Right cardiac atrium (tissue), 5 donors: ENCODE measurements around the gene EFEMP1. TPM values are rescaled to one million over a fixed set of nuclear protein-coding genes. Genes with fewer than 3 reads are reported as not detected.
A peak's percentile ranks its signal among the peaks of the same experiment; 100 is the strongest.

Source experiments
- ATAC-seq, 2 donors: fragments of 200-7000 bp; cut with Tn5 transposase; one replicate each; pipeline versions ENCODE4 v1.8.0 to v1.9.1; 2020; ENCODE audit warnings: moderate library complexity in 2 of 2, mild to moderate bottlenecking in 1 of 2
- DNase-seq, 3 donors: peaks; one replicate each; pipeline ENCODE4 v3.0.0-alpha.2; 2020
- H3K27ac ChIP-seq: one replicate; pipeline ENCODE4 v1.5.1; 2013; ENCODE audit warnings: mild to moderate bottlenecking, low read length, control low read depth, moderate library complexity
- H3K27me3 ChIP-seq: one replicate; pipeline ENCODE4 v1.6.1; 2013; ENCODE audit not compliant: control insufficient read depth, insufficient read depth
- H3K4me1 ChIP-seq: one replicate; pipeline ENCODE4 v1.6.1; 2013; ENCODE audit warnings: low read length; ENCODE audit not compliant: control insufficient read depth, insufficient read depth
- H3K4me3 ChIP-seq: one replicate; pipeline ENCODE4 v1.5.1; 2013; ENCODE audit warnings: low read length, control low read depth
- H3K9me3 ChIP-seq: one replicate; pipeline ENCODE4 v1.6.1; 2013; ENCODE audit warnings: low read length; ENCODE audit not compliant: control insufficient read depth
- WGBS: extraction: QIAGEN DNeasy Blood & Tissue Kit; methylation state at CpG from one replicate; pipeline ENCODE4 v1.1.7; 2013; 5-methylcytosine and 5-hydroxymethylcytosine counted together
- intact Hi-C, 4 donors: fragments of 100-400 bp; cut with DNase I; formaldehyde crosslinking; loops; one replicate each; pipeline versions ENCODE4 v1.11.0 to v1.14.0; 2022 to 2023
- polyA plus RNA-seq: library from polyadenylated mRNA; stranded (reverse); fragments of 200-250 nt; gene quantifications from one replicate; pipeline ENCODE4 v1.2.3, GENCODE V29; 2013
- total RNA-seq, 4 donors: library from RNA; stranded (reverse); fragmentation: NEBNext Ultra II Directional; extraction: Animal tissue kit (Norgen Biotek cat#: 25700); gene quantifications; one replicate each; pipeline ENCODE4 v1.2.1, GENCODE V29; 2021
- donor health status: healthy with polysubstance abuse.
- donor health status: DM: no; HTN: yes; CAD: no.
- donor health status: DM: no; HTN: no; CAD: no.
- donor health status: DM: no; HTN: yes; CAD: no; lungs with severe emphysema.
- donor health status: DM: yes; HTN: yes; CAD: no.

The EFEMP1 gene
- total and polyA plus RNA-seq, 5 donors = 96.0 to 305 (median 133) TPM

DNA sequence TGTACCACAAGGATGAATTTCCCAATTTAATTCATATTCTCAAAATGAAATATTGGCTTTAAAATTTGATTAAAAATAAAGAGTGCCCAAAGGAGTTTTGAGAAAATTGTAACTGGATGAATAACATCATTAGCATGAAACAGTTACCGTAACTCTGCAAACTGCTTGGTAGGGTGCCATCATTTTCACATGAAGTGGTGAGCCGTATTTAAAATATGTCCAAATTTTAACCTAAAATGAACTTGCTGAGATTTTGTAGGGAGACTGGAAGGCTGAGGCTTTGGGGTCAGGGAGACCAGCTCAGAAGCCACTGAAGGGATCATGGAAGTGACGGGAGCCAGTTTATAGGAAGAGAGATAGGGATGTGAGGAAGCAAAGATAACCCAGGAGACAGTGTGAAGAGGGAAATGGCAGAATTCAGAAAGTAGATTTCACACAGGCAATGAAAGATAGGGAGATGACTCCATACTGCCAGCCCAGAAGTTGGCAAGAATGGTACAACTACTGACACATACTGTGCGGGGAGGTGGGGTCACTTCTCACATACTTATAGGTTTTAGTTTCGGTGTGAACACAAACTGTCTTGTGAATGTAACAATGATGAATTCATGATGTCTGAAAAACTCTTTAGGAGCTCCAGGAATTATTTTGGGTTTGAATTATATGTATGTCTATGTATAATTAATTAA, 53.8 kb downstream of the EFEMP1 start:
- Histone ChIP-seq H3K4me3 (no peak overlapping the region), H3K9me3 (no peaks in the 10 kb centered on the region), H3K4me1 (peaks cover 6% of the 10 kb centered on the region), H3K27me3 (no peaks in the 10 kb centered on the region), H3K27ac (peak overlapping the region; percentile 30)
- WGBS = 57% methylated on average over 5 of the region's 5 CpGs
- peak; percentile 49 to 68 for ATAC-seq
- DNase-seq = peak in 1 of 3 donors; percentile 23
- intact Hi-C loops = no loop called here

DNA sequence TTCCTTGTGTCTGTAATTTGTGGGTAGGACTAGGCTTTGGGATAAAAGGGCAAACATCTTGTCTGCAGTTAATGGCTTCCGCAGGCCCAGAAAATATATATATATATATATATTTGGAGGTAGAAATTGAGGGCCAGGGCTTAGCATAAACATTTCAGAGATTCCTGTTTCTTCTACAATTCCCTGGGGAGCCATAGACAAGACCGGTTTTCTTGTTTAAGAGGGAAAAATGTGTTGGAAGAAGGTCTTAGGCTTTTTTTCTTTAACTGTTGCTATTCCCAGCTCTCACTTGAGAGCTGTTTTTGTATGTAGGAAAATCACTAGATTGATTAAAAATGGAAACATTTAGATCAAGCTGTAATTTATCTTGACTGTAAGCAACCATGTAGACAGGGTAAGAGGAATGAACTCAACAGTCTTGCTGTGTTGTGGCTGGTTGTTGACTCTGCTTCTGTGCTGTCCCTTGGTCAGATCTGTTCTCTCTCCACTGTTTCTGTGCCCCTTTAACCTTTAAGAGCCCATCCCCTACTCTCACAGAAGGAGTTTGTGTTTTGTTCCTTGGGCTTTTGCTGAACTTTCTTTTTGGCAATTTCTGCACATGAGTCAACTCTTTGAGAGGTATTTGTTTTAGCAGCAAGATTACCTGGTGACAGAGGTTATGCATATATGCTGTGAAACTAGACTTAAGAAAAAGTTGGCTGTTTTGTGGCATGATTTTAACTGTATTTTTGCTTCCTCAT, 58.3 kb downstream of the EFEMP1 start:
- ATAC-seq (no peak), DNase-seq (no peak)
- no peaks in the 10 kb centered on the region for H3K9me3 ChIP-seq
- intact Hi-C loops = no loop called here
- no peaks in the 10 kb centered on the region for H3K27me3 ChIP-seq
- H3K4me3 ChIP-seq = no peak overlapping the region
- peaks cover 11% of the 10 kb centered on the region for H3K4me1 ChIP-seq
- WGBS = 63% methylated on average over 2 of the region's 2 CpGs
- no peak overlapping the region for H3K27ac ChIP-seq

DNA sequence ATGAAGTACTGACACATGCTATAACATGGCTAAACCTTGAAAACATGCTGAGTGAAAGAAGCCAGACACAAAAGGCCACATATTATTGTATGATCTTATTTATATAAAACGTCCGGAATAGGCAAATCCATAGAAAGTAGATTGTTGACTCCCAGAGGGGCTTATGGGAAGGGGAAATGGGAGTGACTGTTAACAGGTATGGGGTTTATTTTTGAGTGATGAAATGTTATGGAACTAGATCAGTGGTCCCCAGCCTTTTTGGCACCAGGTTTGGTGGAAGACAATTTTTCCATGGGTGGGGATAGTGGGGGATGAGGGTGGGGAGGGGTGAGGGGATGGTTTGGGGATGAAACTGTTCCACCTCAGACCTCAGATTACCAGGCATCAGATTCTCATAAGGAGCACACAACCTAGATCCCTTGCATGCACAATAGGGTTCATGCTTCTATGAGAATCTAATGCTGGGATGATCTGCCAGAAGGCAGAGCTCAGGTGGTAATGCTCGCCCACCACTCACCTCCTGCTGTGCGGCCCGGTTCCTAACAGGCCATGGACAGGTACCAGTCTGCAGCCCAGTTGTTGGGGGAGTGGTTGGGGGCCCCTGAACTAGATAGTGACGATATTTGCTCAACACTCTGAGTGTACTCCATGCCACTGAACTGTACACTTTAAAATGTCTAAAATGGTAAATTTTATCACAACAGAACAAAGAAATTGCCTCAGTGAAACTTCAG, 59.1 kb downstream of the EFEMP1 start:
- H3K4me3 ChIP-seq = no peak overlapping the region
- H3K4me1 ChIP-seq = peaks cover 8% of the 10 kb centered on the region
- intact Hi-C loops = no loop called here
- H3K27me3 ChIP-seq = no peaks in the 10 kb centered on the region
- ATAC-seq (no peak), DNase-seq (peak in 1 of 3 donors; percentile 33)
- no peaks in the 10 kb centered on the region for H3K9me3 ChIP-seq
- no peak overlapping the region for H3K27ac ChIP-seq
- 79% methylated on average over 6 of the region's 6 CpGs for WGBS

DNA sequence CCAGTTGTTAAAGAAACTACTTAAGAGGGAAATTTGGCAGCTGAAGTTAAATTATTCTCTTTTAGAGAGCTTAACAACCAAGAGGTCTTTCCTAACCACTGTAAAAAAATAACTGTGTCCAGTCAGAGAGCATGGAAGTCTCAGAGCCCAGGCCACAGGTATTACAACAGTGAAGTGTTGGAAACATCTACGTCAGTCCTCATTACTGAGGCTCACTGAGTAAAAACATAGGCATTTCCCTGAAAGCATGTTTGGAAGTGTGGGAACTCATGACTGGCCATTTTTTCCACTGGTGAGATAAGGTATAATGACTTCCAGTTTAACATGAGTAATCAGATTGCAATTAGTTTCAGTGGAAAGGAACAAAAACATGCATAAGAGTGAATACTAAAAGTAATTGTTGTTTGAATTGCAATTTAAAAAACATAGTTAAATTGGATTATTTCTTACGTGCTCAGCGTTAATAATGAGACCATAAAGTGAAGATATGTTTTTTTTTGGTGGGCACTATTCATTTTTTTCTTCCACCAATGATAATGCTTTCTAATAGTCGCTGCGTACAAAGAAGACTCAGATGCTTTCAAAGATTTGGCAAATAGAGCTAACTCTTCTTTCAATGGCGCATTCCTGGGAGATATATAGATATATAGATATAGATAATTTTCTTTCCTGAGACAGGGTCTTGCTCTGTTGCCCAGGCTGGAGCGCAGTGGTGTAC, 60.8 kb downstream of the EFEMP1 start:
- peak in 2 of 3 donors; percentile 33 to 47 for DNase-seq
- intact Hi-C loops = no loop called here
- Histone ChIP-seq H3K9me3 (no peaks in the 10 kb centered on the region), H3K27ac (no peak overlapping the region), H3K4me1 (peaks cover 8% of the 10 kb centered on the region), H3K27me3 (no peaks in the 10 kb centered on the region), H3K4me3 (no peak overlapping the region)
- WGBS = 78% methylated on average over 7 of the region's 7 CpGs
- ATAC-seq = peak; percentile 89 to 98

DNA sequence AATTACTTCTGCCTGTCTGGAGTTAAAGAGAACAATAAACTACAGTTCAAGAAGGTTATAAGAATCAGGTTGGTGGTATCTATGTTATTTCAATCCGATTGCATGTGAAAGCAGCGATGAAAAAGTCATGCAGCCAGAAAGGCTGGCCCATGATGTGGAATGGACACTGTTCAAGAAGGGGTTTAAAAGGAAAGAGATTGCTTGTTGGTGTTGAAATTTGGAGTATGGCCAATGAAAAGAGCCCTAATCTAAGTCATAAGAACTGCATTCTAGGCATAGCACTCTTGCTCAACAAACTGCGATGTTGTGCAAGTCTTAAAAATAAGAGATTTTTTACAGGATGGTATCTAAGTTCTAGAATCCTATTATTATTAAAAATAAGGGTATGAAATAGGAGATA, 61.3 kb downstream of the EFEMP1 start:
- 18% methylated on average over 3 of the region's 3 CpGs for WGBS
- peaks cover 8% of the 10 kb centered on the region for H3K4me1 ChIP-seq
- no peaks in the 10 kb centered on the region for H3K9me3 ChIP-seq
- peak; percentile 36 to 61 (median 39) for DNase-seq
- H3K4me3 ChIP-seq = no peak overlapping the region
- ATAC-seq = peak; percentile 93 to 95
- peak overlapping the region; percentile 26 for H3K27ac ChIP-seq
- no peaks in the 10 kb centered on the region for H3K27me3 ChIP-seq
- intact Hi-C loops = no loop called here

DNA sequence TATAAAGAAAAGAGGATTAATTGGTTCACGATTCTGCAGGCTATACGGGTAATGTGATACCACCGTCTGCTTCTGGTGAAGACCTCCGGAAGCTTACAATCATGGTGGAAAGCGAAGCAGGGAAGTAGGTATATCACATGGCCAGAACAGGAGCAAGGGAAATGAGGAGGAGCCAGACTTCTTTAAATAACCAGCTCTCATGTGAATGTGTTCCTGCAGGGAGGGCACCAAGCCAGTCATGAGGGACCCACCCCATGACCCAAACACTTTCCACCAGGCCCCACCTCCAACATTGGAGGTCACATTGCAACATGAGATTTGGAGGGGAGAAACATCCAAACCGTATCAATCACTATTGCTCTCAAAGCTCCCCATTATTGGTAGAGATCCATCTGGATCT, 61.8 kb downstream of the EFEMP1 start:
- H3K9me3 ChIP-seq = no peaks in the 10 kb centered on the region
- no peaks in the 10 kb centered on the region for H3K27me3 ChIP-seq
- DNase-seq (peak; percentile 33 to 75 (median 56)), ATAC-seq (peak; percentile 51 to 53)
- intact Hi-C loops = no loop called here
- peak overlapping the region; percentile 61 for H3K27ac ChIP-seq
- 87% methylated on average over 6 of the region's 6 CpGs for WGBS
- H3K4me3 ChIP-seq = no peak overlapping the region
- H3K4me1 ChIP-seq = peaks cover 8% of the 10 kb centered on the region

DNA sequence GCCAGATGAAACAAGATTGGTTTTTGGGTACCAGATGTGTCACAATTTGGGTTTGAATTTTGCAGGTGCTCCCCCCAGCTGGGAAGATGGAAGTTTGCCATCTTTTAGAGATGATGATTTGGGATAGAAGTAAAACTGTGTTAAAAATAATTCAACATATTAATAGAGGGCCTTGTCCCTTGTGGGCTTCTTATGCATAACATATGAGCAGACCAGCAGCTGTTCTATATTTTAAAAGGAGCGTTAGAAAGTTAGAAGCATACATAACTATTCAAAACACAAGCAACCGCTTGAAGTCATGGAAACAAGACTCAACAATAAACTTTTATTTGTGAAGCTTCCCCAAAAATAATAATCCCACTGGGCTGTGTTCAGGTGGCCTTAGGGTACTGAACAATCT, 62.8 kb downstream of the EFEMP1 start:
- Histone ChIP-seq H3K4me1 (peaks cover 8% of the 10 kb centered on the region), H3K4me3 (no peak overlapping the region), H3K27ac (no peak overlapping the region), H3K27me3 (no peaks in the 10 kb centered on the region), H3K9me3 (no peaks in the 10 kb centered on the region)
- ATAC-seq (no peak), DNase-seq (no peak)
- intact Hi-C loops = no loop called here
- WGBS = 75% methylated on average over 2 of the region's 2 CpGs

DNA sequence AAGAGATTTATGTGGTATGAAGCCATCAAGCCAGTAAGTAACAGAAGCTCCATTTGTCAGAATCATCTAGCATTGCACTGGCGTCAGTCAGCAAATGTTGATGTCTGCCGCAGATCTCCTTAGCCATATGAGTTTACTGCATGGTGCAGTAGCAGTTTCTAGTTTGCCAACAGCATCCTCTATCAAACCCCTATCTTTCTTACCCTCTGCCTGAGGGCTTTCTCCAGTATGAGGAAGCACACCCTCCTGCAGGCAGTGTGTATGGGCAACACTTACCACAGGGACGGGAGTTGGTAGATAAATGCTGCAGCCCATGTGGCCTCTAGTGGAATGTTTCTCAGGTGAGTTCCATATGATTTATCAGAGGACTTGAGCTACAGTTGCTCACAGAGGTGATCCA, 63.7 kb downstream of the EFEMP1 start:
- no peak overlapping the region for H3K4me3 ChIP-seq
- DNase-seq = no peak
- no peak overlapping the region for H3K27ac ChIP-seq
- no peaks in the 10 kb centered on the region for H3K27me3 ChIP-seq
- 97% methylated on average over 3 of the region's 3 CpGs for WGBS
- ATAC-seq = no peak
- peaks cover 7% of the 10 kb centered on the region for H3K4me1 ChIP-seq
- intact Hi-C loops = no loop called here
- no peaks in the 10 kb centered on the region for H3K9me3 ChIP-seq

DNA sequence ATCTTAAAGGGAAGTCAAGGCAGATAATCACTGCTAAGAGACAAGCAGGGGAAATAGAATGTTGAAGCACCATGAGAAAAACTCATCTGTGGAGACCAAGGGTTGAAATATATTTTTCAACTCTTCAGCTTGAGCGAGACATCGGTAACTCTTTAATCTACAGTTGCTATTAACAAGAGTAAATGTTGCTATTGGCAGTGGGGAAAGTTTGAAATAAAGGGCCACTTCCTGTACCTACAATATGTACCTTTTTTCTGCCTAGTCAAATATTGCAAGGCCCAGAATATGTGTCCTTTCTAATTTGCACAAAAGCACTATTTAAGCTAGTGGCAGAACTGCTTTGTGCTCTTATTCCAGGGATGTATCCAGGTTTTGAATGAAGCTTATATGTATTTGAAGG, 65.8 kb downstream of the EFEMP1 start:
- Histone ChIP-seq H3K4me3 (no peak overlapping the region), H3K9me3 (no peaks in the 10 kb centered on the region), H3K4me1 (peaks cover 5% of the 10 kb centered on the region), H3K27me3 (no peaks in the 10 kb centered on the region), H3K27ac (no peak overlapping the region)
- intact Hi-C loops = no loop called here
- ATAC-seq (no peak), DNase-seq (no peak)
- WGBS = 84% methylated on average over 2 of the region's 2 CpGs

DNA sequence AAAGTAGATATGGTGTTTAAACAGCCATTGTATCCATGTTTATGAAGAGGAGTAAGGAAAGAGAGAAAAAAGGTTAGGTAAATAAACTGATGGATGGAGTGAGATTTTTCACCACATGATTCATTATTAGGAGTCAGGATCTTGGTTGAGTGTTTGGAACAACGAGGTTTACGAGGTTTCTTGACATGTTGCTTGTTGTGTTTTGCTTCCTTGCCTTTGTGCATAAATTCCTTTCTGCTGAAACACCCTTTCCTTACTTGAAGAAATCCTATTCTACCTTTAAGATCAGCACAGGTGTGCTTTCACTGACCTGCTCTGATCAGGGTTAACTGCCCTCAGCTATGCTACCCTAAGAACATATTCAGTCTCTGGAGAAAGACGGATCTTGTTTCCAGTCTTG, 66.6 kb downstream of the EFEMP1 start:
- H3K9me3 ChIP-seq = no peaks in the 10 kb centered on the region
- H3K27me3 ChIP-seq = no peaks in the 10 kb centered on the region
- intact Hi-C loops = no loop called here
- ATAC-seq (no peak), DNase-seq (no peak)
- peaks cover 4% of the 10 kb centered on the region for H3K4me1 ChIP-seq
- H3K27ac ChIP-seq = no peak overlapping the region
- WGBS = 79% methylated on average over 3 of the region's 3 CpGs
- no peak overlapping the region for H3K4me3 ChIP-seq
